Stimulated activated CD4-positive, alpha-beta T cell treated with anti-CD3 and anti-CD28 coated beads, Interleukin-1b, Interleukin-23, amount 100 ng/mL, for 4 hours (primary cell): ENCODE results near the gene CD81.

Source experiments
- DNase-seq, 2 donors: peaks; one replicate each; pipeline ENCODE4 v3.0.0-alpha.2; 2020; ENCODE audit warnings: low read depth in 2 of 2

The CD81 gene

GRCh38 chr11:2404735-2405196, 27.7 kb downstream of the CD81 start:
- no peak for DNase-seq

DNA sequence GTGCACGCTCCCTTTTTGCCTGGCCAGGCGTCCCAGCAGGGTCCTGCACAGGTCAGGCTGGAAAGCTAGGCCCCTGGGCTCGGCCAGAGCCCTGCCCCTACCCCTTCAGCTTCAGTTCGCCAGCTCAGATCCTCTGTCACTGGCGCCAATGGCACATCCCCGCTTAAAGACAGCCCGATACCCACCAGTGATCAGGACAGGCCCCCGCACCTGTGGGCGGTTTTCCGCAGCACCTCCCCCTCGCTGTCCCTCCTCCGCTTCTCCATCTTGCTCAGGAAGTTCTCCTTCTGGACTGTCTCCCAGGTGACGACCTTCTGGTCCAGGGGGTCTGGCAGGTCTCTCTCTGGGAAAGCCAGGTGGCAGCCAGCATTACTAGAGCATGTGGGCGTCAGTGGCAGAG, 29.3 kb downstream of the CD81 start:
- no peak for DNase-seq

GRCh38 chr11:2406878-2407410, 29.8 kb downstream of the CD81 start:
- DNase-seq, result no peak

- no peak for DNase-seq
These were observed 31.6 kb downstream of the CD81 start for GRCh38 chr11:2408671-2409070.

GRCh38 chr11:2409126-2409525, 32.0 kb downstream of the CD81 start:
- DNase-seq, result no peak

DNA sequence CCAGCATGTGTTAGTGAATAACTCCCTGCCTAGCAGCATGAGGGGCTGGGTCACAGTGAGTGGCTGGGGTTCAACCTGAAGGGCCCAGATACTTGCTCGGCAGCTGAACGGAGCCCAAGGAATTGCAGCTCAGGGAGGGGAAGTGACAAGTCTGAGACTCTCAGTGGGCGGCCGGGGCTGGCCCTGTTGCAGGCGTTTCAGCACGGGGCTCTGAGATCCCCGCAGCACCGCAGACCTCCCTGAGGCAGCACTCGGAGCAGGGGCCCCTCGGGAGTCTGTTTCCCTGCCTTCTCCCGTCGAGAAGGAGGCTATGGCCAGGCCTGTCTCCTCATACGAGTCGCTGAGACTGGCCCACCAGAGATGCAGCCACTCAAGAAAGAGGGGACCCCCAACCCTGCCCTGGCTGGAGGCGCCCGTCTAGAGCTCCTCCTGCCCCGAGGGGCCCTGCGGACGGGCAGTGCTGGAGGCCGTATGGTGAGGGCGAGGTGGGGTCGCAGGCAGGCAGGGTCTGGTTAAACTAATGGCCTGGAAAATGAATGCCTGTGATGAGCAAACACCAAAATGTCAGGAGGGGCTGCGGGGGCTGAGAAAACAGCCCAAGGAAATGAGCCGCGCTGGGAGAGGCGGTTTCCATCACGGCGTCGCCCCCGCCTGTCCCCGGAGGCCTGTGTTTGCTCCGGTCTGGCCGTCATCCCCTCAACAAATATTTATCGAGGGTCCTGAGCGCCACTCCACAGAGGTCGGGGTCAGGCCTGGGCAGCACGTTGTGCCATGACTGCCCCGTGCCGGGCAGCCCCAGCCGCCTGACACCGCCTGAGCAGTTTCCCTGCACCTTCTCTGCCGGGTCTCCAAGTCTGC, 32.7 kb downstream of the CD81 start:
- no peak for DNase-seq

DNA sequence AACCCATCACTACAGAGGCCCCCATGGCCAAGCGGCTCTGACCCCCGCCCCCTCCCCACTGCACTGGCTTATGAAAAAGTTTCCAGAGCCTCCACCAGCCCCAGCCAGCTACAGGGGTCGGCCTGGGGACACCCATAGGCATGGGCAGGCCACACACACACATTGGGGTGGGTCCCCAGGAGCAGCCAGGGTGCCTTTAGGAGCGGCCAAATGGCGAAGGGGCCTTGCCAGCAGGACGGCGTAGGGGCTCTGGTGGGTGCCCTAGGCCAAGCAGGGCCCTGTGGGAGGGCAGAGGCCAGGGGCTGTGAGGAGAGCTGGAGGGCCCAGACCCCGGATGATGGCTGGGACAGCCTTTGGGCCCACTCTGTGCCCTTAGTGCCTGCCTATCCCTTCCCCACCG, 33.5 kb downstream of the CD81 start:
- no peak for DNase-seq

GRCh38 chr11:2411446-2412305, 34.6 kb downstream of the CD81 start:
- no peak for DNase-seq

DNA sequence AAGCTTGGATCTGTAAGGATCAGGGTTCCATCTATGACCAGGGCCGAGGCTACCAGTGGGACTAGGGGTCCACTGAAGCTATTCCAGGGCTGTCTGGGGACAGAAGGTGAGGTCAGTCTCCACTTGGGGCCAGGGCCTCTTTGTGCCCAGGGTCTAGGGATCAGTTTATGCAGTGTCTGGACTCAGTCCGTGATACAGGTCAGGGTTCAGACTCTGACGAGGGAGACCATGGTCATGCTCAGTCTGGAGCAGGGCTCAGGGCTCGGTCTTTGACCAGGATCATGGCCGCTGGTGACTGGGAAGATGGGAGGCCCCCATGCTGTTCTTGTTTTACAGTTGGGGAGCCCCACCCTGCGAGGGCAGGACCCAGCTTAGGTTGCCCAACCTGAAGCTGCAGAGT, 35.2 kb downstream of the CD81 start:
- no peak for DNase-seq

DNA sequence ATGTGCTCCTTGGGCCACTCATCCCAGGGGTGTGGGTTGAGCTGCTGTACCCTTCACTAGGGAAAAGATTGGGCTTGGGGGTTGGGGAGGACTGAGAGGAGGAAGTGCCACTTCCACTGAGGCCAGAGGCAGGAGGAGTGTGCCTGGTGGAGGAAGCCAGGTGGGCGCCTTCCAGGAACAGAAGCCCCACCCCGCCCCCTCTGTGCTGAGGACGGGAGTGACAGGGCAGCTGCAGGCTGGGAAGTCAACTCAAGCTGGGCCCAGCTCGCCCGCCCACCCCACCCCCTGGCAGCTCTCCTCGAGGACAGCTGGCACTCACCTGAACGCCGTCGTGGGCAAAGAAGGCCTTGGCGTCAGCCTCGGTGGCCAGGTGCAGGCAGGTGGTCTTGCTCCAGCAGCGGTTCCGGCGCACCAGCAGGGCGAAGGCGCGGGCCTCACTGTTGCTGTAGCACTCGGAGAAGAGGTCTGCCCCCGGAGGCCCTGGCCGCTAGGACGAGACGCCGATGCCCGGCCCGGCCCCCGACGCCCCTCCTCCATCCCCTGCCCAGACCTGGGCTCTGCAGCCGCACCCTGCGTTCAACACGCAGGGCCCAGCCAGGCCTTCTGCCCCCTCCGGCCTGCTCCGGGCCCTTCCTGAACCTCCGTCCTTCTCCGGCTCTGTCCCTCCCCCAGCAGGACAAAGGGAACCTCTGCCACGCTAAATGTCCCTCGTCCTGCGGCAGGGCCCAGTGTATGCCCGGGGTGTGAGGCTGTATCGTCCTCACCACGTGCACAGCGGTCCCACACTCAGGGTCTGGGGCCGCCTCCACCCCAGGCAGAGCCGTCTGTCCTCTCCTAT, 36.9 kb downstream of the CD81 start:
- DNase-seq, result no peak

GRCh38 chr11:2414616-2415015, 37.5 kb downstream of the CD81 start:
- no peak for DNase-seq

DNA sequence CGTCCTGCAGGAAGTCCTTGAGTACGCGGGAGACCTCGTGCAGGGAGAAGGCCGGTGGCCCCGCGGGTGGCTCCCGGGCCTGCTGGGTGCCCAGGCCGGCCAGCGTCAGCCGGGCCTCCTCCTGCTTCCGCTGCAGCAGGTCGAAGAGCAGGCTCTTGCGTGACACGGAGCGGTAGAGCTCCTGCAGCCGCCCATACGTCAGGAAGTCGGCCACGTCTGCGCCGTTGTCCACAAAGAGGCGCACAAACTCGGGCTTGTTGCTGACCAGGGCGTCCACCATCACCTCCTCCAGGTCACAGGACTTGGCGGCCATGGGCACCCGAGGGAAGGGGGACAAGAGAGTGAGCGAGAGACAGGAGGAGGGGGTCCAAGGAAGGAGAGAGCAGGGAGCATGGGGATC, 38.1 kb downstream of the CD81 start:
- no peak for DNase-seq

DNA sequence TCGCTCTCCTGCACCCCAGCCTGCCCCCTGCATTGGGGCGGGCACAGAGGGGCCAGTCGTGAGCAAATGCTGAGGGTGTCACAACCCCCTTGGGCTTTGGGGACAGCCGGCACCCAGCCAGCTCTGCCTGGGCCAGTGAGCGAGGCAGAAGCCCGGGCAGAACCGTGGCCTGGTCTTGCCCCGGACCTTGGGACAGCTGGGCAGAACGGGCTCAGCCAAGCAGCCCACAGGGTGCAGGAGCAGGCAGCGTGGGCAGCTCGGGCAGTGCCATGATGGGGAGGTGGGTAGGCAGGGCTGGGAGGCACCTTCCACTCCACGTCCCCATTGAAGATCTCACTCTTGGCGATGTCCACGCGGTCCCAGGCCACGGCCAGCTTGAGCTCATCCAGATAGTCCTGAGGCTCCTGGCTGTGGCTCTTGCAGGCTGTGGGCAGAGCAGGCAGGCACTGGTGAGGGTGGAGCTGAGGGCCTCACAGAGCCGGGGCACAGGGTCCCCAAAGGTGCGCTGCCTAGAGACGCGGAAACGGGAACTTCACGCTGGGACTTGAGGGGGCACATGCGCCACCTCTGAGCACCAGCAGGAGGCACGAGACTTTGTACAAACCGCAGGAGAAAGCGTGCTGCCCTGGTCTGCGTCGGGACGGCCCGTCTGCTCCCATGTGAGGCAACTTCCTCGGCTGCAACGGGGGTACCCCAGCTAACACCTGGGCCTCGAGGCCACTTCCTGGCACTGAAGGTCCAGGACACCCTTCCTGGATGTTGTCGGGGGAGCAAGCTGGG, 38.7 kb downstream of the CD81 start:
- no peak for DNase-seq

- DNase-seq, result no peak
These were observed 39.7 kb downstream of the CD81 start for GRCh38 chr11:2416765-2417164.

- DNase-seq, result no peak
These were observed 41.0 kb downstream of the CD81 start for GRCh38 chr11:2417856-2418692.

GRCh38 chr11:2418693-2419360, 41.7 kb downstream of the CD81 start:
- DNase-seq, result no peak

DNA sequence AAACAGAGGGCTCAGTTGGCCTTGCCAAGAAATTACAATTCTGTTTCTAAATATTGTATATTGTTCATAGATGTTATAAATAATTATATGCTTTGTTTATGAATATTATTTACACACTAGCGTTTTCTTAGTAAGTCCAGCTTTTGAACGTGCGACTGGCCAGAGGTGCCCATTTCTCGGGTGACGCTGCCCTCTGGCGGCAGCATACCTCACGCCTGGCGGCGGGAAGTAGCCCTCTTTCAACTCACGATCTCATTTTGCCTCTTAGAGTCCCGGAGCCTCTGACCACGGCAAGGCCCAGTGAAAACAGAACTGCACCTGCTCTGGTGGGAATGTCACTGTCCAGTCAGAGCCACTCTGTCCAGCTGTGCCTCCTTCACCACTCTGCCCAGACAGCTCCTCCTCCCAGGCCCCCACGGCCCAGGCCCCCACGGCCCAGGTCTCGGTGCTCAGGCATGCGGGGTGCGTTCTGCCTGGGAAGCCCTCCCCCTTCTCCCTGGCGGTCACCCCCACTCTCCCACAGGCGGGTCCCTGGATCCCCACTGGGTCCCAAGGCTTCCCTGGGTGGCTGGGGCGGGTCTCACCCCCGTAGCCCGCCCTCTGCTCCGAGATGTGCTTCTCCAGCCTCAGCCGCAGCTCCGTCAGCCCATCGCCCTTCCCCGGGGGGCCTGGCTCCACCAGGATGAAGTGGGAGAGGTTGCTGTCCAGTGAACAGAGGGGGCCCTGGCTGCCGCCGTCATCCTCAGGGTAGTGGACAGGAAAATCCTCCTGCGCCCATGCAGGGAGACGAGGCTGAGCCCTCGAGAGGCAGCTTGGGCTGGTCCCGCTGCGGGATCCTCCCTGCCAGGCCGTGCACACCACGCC, 42.8 kb downstream of the CD81 start:
- DNase-seq, result peak; percentile 40 to 51

- peak; percentile 68 to 70 for DNase-seq
These were observed 43.6 kb downstream of the CD81 start for GRCh38 chr11:2420502-2421225.
